NCI-H187 treated with DMSO at 0.1 percent for 48 hours (cell line): ENCODE measurements around the gene CCM2L.
A peak's percentile ranks its signal among the peaks of the same experiment; 100 is the strongest.

Experiments
- DNase-seq: peaks from one replicate; lab custom pipeline; 2025; lab: John Stamatoyannopoulos, UW

CCM2L gene

DNA sequence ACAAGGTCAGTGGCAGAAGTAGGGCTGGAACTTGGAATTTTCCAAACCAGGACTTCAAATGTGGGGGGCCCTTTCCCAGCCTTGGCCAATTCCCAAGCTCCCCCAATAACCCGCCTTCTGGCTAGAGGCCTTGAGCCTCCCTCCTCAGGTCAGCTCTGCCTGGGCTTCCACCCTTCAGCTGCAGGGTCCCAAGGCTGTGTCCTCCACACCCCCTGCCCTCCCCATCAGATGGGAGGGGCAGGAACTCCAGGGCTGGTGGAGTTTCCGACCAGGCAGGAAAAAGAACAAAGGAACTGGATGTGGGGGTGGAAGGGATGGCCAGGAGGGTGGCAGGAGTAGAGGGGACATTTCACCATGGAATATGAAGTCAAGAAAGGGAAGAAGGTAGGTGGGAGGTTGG, at the start of gene CCM2L:
Gene CCM2L, plus strand, starts transcription at position 338 of the 400 bp plus-strand sequence. Its CDS starts 17 bp downstream, at position 355.
- no peak for DNase-seq

DNA sequence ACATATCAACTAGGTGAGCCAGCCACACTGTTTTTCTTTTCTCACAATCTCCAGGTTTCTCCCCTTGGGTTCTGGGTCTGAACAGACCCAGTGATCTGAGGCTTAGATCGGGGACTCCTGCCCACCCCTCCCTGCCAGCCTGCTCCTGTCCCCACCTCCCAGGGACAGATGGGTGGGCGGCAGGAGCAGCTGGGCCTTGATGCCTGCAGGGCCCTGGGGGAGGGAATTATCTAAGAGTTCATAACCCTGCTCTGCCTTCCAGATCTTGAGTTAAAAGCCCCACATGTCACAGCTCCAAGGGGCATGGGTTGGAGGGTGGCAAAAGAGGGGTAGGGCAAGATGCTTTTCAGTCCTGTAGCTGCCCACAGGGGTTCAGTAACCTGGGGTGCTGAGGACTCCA, 47.5 kb upstream of the CCM2L start:
- no peak for DNase-seq

DNA sequence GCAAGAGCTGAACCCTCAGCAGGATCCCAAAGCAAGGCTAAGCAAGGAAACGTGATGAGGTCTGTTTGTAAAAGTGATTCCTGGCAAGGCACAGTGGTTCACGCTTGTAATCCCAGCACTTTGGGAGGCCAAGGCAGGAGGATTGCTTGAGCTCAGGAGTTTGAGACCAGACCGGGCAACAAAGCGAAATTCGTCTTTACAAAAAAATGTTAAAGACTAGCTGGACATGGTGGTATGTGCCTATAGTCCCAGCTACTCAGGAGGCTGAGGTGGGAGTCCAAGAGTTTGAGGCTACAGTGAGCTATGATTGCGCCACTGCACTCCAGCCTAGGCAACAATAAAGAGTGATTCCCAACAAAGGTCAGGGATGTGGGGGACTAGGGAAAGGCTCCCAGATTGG, 46.3 kb upstream of the CCM2L start:
- DNase-seq: no peak

DNA sequence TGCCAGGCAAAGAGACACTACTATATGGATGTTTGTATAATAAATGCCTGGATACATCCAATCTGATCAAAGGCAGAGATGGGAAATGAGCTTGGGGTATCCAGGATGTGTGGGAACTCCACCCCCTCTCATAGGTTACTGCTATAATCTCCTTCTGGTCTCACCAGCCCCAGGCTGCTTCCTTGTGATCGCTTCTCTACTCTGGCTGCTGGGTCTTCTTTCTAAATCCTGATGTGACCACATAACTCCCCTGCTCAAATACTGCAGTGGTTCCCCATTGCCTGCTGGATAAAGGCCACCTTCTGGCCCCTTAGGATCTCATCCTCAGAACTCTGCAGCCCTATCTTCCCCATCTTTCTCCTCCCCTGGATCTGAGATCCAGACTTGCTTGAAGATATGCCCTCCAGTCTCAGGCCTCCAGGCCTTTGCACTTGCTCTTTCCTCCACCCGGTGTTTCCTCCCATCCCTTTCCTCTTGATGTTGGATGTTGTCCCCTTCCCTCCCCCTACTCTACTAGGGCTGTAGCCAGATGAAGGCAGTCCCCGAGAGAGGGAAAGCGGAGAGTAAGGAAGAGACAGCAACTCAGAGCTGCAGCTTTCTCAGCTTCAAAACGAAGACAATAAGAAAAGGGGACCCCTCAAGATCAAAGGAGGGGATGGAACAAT, 43.1 kb upstream of the CCM2L start:
- no peak for DNase-seq

DNA sequence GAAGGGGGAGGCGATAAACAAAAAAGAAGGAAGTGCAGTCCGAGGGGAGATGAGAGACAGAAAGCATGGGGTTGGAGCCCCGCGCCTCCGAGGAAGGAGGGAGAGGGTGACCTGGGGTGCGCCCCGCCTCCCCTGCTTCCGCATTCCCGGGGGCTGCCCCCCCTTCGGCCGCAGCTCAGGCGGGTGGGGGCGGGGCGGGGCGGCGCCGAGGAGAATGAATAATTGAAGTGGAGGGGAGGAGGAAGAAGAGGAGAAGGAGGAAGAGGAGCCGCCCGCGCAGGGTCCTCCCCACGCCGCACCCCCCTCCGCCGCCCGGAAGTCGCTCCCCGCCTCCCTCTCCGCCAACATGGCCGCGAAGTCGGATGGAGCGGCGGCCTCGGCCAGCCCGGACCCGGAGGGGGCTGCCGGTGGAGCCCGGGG, 42.4 kb upstream of the CCM2L start, which contains the start of gene XKR7:
Gene XKR7, plus strand, starts transcription at position 322 of the 420 bp plus-strand sequence. Its CDS starts 25 bp downstream, at position 347.
- DNase-seq: peak; percentile 58

DNA sequence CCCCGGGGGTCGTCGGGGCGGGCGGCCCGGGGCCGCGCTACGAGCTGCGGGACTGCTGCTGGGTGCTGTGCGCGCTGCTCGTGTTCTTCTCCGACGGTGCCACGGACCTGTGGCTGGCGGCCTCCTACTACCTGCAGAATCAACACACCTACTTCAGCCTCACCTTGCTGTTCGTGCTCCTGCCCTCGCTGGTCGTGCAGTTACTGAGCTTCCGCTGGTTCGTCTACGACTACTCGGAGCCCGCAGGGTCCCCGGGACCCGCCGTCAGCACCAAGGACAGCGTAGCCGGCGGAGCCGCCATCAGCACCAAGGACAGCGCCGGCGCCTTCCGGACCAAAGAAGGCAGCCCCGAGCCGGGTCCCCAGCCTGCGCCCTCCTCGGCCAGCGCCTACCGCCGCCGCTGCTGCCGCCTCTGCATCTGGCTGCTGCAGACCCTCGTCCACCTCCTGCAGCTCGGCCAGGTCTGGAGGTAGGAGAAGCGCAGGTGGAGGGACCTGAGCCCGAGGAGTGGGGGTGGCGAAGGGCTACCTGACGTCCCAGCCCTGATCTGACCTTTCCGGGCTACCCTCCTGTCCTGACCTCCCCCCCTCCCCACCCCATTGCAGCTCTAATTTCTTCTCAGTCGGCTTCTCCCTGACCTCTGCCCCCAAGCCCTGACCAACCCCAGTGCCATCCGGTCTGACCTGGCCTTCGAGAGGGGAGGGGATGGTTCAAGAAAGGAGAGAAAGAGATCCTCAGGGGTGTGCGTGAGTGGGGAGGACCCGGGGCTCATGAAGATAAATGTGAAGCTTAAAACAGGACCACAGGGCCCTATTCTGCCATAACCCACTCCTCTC, 41.7 kb upstream of the CCM2L start:
- no peak for DNase-seq

DNA sequence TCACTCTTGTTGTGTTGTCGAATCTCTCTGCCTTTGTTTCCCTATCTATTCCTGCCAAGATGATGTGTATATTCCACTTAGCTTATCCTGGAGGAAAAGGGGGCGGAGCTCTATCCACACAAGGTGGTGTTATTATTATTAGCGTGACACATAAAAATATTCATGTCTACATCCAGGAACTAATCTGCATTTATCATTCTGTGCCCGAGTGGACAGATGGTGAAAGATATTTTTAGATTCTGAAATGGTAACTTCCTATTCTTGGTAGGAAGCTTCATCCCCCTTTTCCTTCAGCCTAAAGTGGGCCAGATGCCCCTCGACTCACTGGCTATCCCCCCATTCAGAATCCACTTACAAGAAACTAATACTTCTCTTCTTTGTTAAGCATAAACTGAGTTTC, 40.2 kb upstream of the CCM2L start:
- no peak for DNase-seq

DNA sequence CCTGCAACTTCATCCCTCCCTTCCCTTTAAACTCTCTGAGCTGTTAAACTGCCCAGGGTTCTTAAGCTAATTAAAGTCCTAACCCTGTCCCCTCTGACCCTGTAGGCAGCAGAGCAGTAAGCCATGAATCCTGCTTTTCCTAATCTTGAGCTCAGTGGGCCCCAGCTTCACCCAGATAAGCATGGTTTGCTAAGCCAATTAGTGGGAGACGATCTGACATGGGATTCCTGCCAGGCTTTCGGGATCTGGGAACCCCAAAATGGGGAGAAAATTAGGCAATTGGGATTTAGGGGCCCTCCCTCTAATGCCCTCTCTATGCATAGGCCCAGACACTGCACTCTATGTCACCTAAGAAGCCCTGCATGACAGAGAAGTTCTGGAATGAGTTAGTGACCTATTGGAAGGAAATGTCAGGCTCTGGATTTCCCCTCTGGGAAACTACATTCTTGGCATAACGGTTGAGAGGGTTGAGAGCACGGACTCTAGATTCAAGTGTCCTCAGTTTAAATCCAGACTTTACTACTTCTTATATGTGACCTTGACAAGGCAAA, 37.7 kb upstream of the CCM2L start:
- no peak for DNase-seq

DNA sequence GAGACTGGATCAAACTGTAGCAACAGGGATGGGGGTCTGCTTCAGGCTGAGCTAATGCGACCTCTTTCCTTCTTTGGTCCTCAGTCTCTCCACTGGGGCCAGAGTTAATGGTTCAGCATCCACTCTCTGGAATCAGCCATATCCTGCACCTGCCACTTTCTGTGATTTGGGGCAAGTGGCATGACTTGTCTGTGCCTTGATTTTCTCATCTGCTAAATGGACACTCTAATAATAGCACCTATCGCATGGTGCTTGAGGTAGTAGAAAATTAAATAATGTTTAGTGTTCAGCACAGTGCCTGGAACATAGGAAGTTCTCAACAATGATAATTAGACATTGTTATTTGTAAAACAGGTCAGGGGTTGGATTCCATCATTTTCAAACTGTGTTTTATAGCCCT, 35.9 kb upstream of the CCM2L start:
- no peak for DNase-seq

DNA sequence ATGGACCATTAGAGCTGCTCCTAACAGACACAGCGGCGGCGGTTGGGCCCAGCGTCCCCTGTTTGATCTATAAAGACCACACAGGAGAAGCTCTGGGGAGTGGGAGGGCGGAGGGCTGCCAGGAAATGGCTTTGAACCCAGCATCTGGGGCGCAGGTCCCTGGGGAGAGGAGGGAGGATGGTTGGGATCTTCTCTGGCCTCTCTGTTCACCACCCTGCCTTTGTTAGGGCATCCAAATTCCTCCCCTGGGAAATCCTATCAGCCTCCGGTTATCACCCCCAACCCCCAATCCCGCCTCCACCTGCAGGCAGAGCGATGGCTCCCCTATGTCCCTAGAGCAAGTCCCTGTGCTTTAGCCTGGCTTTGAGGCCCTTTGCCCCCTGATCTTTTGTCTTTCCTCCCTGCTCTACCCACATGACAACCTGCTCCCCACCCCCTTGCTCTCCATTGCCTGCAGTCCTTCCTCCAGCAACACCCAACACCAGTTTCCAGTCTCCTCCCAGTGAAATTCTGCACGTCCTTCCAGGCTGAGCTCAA, 35.2 kb upstream of the CCM2L start:
- DNase-seq: no peak

- no peak for DNase-seq
Measured at GRCh38 chr20:31975874-31976273, 34.4 kb upstream of the CCM2L start.

GRCh38 chr20:31977080-31977479, 33.2 kb upstream of the CCM2L start:
- no peak for DNase-seq

GRCh38 chr20:31979713-31980426, 30.4 kb upstream of the CCM2L start:
- no peak for DNase-seq

DNA sequence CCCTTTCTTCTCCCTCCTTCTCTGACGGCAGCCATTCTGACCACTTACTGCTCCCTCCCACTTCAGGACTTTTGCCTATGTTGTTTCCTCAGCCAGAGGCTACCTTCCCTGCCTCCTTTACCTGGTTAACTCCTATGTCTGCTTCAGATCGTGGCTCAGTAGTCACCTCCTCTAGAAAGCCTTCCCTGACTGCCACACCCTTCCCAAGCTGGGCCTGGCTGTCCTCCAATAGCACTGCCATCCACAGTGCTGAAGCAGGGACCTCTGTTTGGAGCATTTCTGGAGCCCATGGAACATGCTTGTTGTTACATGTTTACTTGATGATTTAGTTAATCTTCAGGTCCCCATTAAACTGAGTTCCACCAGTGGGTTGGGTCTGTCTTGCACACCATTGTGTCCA, 28.5 kb upstream of the CCM2L start:
- DNase-seq: no peak

GRCh38 chr20:31984981-31985471, 25.2 kb upstream of the CCM2L start:
- DNase-seq: no peak

- no peak for DNase-seq
Measured at GRCh38 chr20:31987744-31988143, 22.5 kb upstream of the CCM2L start.

- no peak for DNase-seq
Measured at GRCh38 chr20:31988430-31989015, 21.7 kb upstream of the CCM2L start.

GRCh38 chr20:31989030-31989645, 21.1 kb upstream of the CCM2L start:
- no peak for DNase-seq

DNA sequence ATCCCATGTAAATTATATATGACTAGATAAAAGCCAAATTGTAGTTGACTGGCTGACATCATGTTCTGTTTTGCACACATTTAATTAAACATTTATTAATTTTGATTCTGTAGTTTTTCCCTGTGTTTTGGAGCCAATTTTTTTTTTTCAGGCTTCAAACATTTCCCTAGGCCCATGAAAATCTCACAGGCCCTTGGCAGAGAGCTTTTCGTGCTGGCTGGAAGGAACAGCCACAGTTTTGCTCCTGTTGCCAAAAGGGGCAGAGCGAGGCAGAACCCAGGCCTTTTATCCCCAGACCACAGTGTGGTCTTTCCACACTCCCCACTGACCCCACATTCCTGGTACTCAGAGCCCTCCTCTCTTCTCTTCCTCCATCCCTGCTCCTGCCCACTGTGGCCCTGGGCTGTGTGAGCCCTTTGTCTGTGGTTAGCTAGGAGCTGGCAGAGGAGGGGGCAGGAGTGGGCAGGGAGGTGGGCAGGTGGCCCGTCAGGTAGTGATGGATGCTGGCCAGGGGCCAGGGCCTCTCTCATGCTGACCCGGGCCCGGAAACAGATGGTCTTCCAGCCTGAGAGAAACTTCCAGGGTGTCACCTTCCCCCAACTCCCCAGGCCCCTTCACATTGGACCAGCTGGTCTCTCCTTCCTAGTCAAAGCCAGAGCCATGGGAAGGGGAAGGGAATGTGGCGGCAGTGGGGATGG, 19.4 kb upstream of the CCM2L start:
- DNase-seq: no peak

GRCh38 chr20:31991339-31991705, 18.9 kb upstream of the CCM2L start:
- no peak for DNase-seq

DNA sequence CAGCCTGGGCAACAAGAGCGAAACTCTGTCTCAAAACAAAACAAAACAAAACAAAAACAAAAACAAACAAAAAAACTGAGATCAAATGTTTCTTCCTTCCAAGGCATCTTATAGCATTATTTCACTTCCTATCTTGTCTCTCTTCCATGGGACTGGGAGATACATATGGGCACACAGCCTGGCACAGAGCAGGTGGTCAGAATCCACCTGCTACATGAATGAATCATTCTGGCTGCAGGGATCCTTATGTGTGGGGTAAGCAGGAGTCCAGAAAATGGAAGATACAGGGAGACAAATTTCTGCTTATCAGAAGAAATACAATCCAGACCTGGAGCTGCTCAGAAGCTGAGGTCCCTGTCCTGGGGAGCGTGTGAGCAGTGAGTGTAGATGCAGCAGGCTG, 18.2 kb upstream of the CCM2L start:
- no peak for DNase-seq
